Stimulated activated CD4-positive, alpha-beta T cell treated with anti-CD3 and anti-CD28 coated beads, TNF-alpha, amount 100 ng/mL, for 24 hours (primary cell): Measurements from ENCODE around the gene C4BPA.

ENCODE experiments used
- DNase-seq, 3 experiments: peaks; one replicate each; pipeline ENCODE4 v3.0.0-alpha.2; 2020; ENCODE audit warnings: low read depth in 3 of 3

C4BPA gene

DNA sequence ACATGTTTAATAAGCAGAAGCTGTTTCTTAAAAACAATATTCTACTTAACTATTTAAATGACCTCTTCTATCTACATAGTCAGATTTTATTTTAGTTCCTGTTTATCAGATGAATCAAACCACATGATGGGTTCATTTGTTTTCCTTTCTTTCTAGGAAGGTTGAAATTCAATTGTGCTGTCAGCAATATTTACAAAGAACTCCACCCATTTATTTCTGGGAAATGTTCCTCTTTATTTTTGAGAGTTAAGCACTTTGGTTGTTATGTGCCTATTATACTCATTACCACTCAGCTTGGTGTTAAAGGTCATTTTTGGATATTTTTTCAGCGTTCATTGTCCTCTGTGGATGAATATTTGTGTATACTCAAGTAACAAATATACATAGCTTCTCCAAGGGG, 84.9 kb downstream of the C4BPA start:
- no peak for DNase-seq

DNA sequence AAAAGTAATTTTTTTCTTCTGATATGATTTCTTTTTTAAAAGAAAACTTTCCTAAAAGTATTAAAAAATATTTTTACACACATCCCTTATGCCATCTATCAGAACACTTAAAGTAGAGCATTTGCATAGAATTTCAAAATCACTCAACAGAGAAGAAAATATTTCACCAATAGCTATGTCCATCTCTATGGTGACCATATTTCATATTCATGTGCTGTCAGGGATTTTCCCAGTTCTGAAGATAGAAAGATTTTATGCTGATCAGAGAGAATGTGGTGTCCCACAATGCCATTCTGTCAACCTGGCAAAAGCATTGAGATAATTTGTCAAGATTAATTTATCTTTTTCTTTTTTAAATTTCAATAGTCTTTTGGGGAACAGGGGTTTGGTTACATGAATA, 87.0 kb downstream of the C4BPA start:
- no peak for DNase-seq

DNA sequence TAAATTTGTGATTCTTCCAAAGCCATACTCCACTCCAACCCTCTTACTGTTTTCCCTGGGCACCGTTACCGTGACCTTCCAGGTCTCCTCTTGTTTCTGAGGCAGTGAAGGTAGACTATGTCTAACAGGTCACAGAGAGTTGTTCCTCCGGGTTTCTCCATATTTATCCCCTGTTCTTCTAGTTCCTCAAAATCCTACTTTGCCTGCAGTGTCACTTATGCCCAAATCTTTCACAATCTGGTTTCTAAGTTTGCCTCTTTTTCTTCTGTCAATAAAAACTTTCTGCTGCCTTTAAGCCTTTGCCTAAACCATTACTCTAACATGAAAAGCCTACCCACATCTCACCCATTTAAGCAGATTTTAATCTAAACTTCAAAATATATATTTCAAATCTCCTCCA, 87.7 kb downstream of the C4BPA start:
- DNase-seq, result no peak

DNA sequence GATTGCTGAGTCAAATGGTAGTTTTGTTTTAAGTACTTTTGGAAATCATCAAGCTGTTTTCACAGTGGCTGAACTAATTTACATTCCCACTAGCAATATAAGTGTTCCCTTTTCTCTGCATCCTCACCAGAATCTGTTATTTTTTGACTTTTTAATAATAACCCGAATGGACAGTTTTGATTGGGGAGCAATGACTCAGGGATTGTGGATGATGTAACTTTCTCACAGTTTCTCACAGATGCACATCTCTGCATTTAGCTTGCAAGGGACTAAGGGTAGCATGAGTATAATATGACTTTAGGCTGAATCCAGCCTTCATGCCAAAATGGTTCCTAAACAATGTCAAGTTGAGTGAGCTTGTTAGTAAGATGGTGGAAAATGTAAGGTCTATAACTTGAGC, 90.2 kb downstream of the C4BPA start:
- no peak for DNase-seq
